Osteoblast (primary cell): ENCODE measurements around the gene FYCO1. TPM values are rescaled to one million over a fixed set of nuclear protein-coding genes. Genes with fewer than 3 reads are reported as not detected.

Source experiments
- DNase-seq: peaks from one replicate; pipeline ENCODE4 v3.0.0; 2011; ENCODE audit warnings: low spot score, mixed read lengths; ENCODE audit not compliant: insufficient read length; ENCODE audit errors: missing footprints
- H2AFZ ChIP-seq: 2 replicates; pipeline ENCODE4 v1.6.0; 2011; ENCODE audit warnings: mild to moderate bottlenecking, low read length
- H3K27ac ChIP-seq: 2 replicates; pipeline ENCODE4 v1.5.1; 2011; ENCODE audit warnings: mild to moderate bottlenecking, low read depth, low read length, moderate library complexity
- H3K27me3 ChIP-seq: 2 replicates; pipeline ENCODE4 v1.6.0; 2012; ENCODE audit warnings: mild to moderate bottlenecking, control low read depth, inconsistent platforms, low read length, moderate library complexity; ENCODE audit not compliant: insufficient read depth
- H3K36me3 ChIP-seq: 2 replicates; pipeline ENCODE4 v1.5.1; 2011; ENCODE audit warnings: mild to moderate bottlenecking, low read length, control low read depth, moderate library complexity; ENCODE audit not compliant: insufficient read depth
- H3K4me1 ChIP-seq: 2 replicates; pipeline ENCODE4 v1.5.1; 2011; ENCODE audit warnings: mild to moderate bottlenecking, low read length, control low read depth, moderate library complexity; ENCODE audit not compliant: insufficient read depth
- H3K4me2 ChIP-seq: 2 replicates; pipeline ENCODE4 v1.6.0; 2011; ENCODE audit warnings: mild to moderate bottlenecking, low read length; ENCODE audit not compliant: insufficient read depth
- H3K4me3 ChIP-seq: fragments of 200-600 bp; sonication (generic); 3 replicates; pipeline ENCODE4 v1.5.1; 2012; ENCODE audit warnings: mild to moderate bottlenecking, low read length, inconsistent platforms; ENCODE audit not compliant: insufficient read depth
- H3K79me2 ChIP-seq: 2 replicates; pipeline ENCODE4 v1.6.0; 2012; ENCODE audit warnings: mild to moderate bottlenecking, low read length, control low read depth, inconsistent platforms; ENCODE audit not compliant: insufficient read depth
- H3K9me3 ChIP-seq: 2 replicates; pipeline ENCODE4 v1.5.1; 2011; ENCODE audit warnings: low read depth, low read length, control low read depth
- H4K20me1 ChIP-seq: 2 replicates; pipeline ENCODE4 v1.6.0; 2012; ENCODE audit warnings: mild to moderate bottlenecking, low read length, control low read depth; ENCODE audit not compliant: insufficient read depth
- CTCF ChIP-seq: IDR thresholded peaks from 2 replicates; pipeline ENCODE4 v1.5.1; 2011; ENCODE audit warnings: mild to moderate bottlenecking, low read depth, low read length, moderate library complexity; ENCODE audit errors: extremely low read depth
- total RNA-seq: library from RNA; depleted of rRNA; stranded (reverse); fragments of >200 nt; gene quantifications from 2 replicates; pipeline ENCODE4 v1.2.3, GENCODE V29; 2012

The FYCO1 gene
- total RNA-seq, 1 donor = 25.0 TPM

DNA sequence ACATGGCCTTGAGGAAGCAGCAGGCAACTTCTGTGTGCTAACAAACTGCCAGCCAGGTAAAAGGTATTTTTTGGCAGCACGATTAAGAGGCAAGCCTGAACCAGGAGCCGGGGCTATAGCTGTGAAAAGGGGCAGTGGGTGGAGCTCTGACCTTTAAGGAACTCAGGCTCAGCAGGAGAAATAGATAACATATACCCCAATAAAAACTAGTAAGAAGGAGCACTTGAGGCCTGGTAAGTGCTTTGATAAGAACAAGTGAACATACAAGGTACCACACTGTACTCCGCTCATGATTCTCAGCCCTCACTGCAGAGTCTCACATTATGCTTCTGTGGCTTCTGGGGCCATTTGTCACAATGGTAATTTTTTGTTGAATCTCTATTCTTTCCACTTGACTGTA lies 5.4 kb downstream of the FYCO1 start:
- Histone ChIP-seq H3K4me3 (no peak overlapping the region), H3K27ac (no peak overlapping the region), H3K79me2 (peaks cover 55% of the 10 kb centered on the region), H3K36me3 (no peaks in the 10 kb centered on the region), H3K9me3 (no peaks in the 10 kb centered on the region), H4K20me1 (peaks cover 6% of the 10 kb centered on the region), H3K4me2 (no peak overlapping the region), H3K27me3 (no peaks in the 10 kb centered on the region), H3K4me1 (peaks cover 69% of the 10 kb centered on the region), H2AFZ (no peak overlapping the region)
- no peak for TF ChIP-seq CTCF
- no peak for DNase-seq

DNA sequence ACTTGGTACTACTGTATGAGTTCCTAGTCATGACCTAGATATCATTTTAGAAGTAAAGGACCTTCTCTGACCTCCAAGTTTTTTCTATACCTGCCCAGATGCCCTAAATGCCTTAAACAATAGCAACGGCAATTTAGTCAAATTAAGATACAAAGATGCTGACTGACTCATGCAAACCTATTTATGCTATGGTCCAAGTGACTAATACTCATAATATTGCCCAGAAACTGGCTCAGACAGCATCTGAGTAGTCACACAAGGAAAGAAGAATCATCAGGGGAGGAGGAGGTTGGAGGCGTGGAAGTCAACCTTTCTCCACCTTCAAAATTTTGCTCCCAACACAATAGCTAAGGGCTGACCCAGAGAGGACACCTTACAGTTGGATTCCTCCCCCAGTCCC lies 6.8 kb downstream of the FYCO1 start:
- DNase-seq = peak; percentile 97
- Histone ChIP-seq H3K79me2 (peaks cover 54% of the 10 kb centered on the region), H3K4me1 (peaks cover 73% of the 10 kb centered on the region), H3K4me3 (no peak overlapping the region), H2AFZ (peak overlapping the region; percentile 52), H3K36me3 (peaks cover 1% of the 10 kb centered on the region), H3K27ac (peak overlapping the region; percentile 90), H3K4me2 (peak overlapping the region; percentile 28), H3K9me3 (no peaks in the 10 kb centered on the region), H4K20me1 (peaks cover 6% of the 10 kb centered on the region), H3K27me3 (no peaks in the 10 kb centered on the region)
- no peak for TF ChIP-seq CTCF

- no peak for DNase-seq
- peaks cover 6% of the 10 kb centered on the region for H3K36me3 ChIP-seq
Measured at GRCh38 chr3:45988362-45988761, 7.3 kb downstream of the FYCO1 start.

More at GRCh38 chr3:45988362-45988761, 7.3 kb downstream of the FYCO1 start:
- Histone ChIP-seq H4K20me1 (peaks cover 6% of the 10 kb centered on the region), H3K27ac (peak overlapping the region; percentile 90), H3K9me3 (no peaks in the 10 kb centered on the region), H2AFZ (peak overlapping the region; percentile 11), H3K4me1 (peaks cover 71% of the 10 kb centered on the region), H3K79me2 (peaks cover 52% of the 10 kb centered on the region), H3K4me3 (no peak overlapping the region), H3K4me2 (peak overlapping the region; percentile 27), H3K27me3 (no peaks in the 10 kb centered on the region)
- TF ChIP-seq CTCF = no peak
